ENCODE measurements around the gene L3MBTL3. TPM values are rescaled to one million over a fixed set of nuclear protein-coding genes. Genes with fewer than 3 reads are reported as not detected.

L3MBTL3 gene
- total and polyA plus RNA-seq, 9 donors: 6.5 to 17.9 (median 13.5) TPM

DNA sequence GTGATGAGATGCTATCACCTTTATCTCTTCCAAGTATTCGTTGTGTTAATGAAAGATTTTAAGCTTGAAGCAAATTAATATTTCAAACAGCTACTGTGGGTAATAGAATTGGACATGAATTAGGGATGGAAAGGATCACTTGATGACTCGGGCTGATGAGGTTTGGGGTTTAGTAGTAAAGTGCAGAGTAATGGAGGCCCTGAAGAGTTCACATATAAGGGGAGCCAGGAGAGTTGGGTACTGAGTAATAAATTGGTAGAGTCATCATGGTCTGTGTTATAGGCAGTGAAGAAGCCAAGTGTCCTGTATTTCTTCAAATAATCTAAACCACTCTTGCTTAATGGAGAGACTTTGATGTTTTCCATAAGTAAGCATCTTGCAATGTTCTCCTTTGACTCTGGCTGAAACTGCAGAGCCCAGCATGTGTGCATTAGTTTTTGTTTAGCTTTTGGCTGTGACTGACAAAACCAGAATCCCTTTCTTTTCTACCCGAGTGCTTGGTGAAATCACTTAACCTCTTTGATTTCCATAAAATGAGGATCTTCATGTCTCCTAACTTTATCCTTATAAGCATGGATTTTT, 57.6 kb downstream of the L3MBTL3 start:
- no peaks in the 10 kb centered on the region for H3K9me3 ChIP-seq
- DNase-seq: no peak
- H3K36me3 ChIP-seq: no peaks in the 10 kb centered on the region
- H3K4me1 ChIP-seq (ENCODE audit: insufficient read depth): no peaks in the 10 kb centered on the region
- no peak overlapping the region for H3K4me3 ChIP-seq
- TF ChIP-seq EP300 (IDR thresholded peaks at IDR 0.05): no peak
- TF ChIP-seq POLR2A (IDR thresholded peaks at IDR 0.05): no peak
- no peak for TF ChIP-seq CTCF (IDR thresholded peaks at IDR 0.05)
- intact Hi-C loops (cut with DNase I): no loop called here
- no peaks in the 10 kb centered on the region for H3K27me3 ChIP-seq
- WGBS, 3 donors: 68 to 85% (median 75%) methylated on average over 3 of the region's 3 CpGs
- H3K27ac ChIP-seq: no peak overlapping the region

- Histone ChIP-seq H3K4me1 (ENCODE audit: insufficient read depth) (no peaks in the 10 kb centered on the region), H3K27ac (no peak overlapping the region), H3K9me3 (no peaks in the 10 kb centered on the region), H3K27me3 (no peaks in the 10 kb centered on the region), H3K36me3 (no peaks in the 10 kb centered on the region), H3K4me3 (no peak overlapping the region)
- 29 to 63% (median 53%) methylated on average over 2 of the region's 2 CpGs for WGBS, 3 donors
- TF ChIP-seq EP300 (IDR thresholded peaks at IDR 0.05): no peak
- TF ChIP-seq CTCF (IDR thresholded peaks at IDR 0.05): no peak
- no peak for TF ChIP-seq POLR2A (IDR thresholded peaks at IDR 0.05)
- intact Hi-C loops (cut with DNase I): no loop called here
- no peak for DNase-seq
Measured at GRCh38 chr6:130076512-130076911, 58.1 kb downstream of the L3MBTL3 start.

DNA sequence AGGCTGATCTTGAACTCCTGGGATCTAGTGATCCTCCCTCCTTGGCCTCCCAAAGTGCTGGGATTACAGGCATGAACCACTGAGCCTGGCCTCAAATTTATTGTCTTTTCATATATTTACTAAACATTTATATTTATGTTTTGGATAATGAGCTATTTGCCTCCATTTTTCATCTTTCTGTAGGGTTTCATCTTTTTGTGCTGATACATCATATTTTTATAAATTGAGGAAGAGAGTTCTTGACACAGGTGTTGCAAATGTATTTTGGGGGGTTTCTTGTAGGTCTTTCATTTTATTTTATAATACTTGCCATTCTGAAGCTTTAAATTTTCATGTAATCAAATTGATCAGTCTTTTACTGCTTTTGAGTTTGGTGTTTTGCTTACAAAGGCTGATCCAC, 72.4 kb downstream of the L3MBTL3 start:
- intact Hi-C loops (cut with DNase I): no loop called here
- Histone ChIP-seq H3K9me3 (no peaks in the 10 kb centered on the region), H3K4me1 (ENCODE audit: insufficient read depth) (no peaks in the 10 kb centered on the region), H3K4me3 (no peak overlapping the region), H3K27me3 (no peaks in the 10 kb centered on the region), H3K27ac (no peak overlapping the region), H3K36me3 (no peaks in the 10 kb centered on the region)
- no peak for DNase-seq
- no peak for TF ChIP-seq CTCF (IDR thresholded peaks at IDR 0.05)
- no peak for TF ChIP-seq POLR2A (IDR thresholded peaks at IDR 0.05)
- no peak for TF ChIP-seq EP300 (IDR thresholded peaks at IDR 0.05)

- no peaks in the 10 kb centered on the region for H3K9me3 ChIP-seq
- intact Hi-C loops (cut with DNase I): no loop called here
- H3K27me3 ChIP-seq: no peaks in the 10 kb centered on the region
- no peaks in the 10 kb centered on the region for H3K36me3 ChIP-seq
- no peaks in the 10 kb centered on the region for H3K4me1 ChIP-seq (ENCODE audit: insufficient read depth)
- 80 to 94% (median 88%) methylated on average over 1 of the region's 1 CpG for WGBS, 3 donors
- no peak overlapping the region for H3K4me3 ChIP-seq
- H3K27ac ChIP-seq: no peak overlapping the region
- no peak for DNase-seq
- TF ChIP-seq EP300 (IDR thresholded peaks at IDR 0.05): no peak
- TF ChIP-seq POLR2A (IDR thresholded peaks at IDR 0.05): no peak
- no peak for TF ChIP-seq CTCF (IDR thresholded peaks at IDR 0.05)
Measured at GRCh38 chr6:130093546-130093945, 75.2 kb downstream of the L3MBTL3 start.
